PC-9 (cell line): ENCODE data around the gene NUDT16L1. TPM values are rescaled to one million over a fixed set of nuclear protein-coding genes. Genes with fewer than 3 reads are reported as not detected.

Source experiments
- BruUV-seq: library from RNA; stranded (reverse); fragments of 400-500 nt; replicated peaks from 2 replicates; lab custom pipeline; 2021; lab: Mats Ljungman, UMichigan
- CTCF ChIA-PET: fragments of 300-600 bp; sonication (Branson Sonifier 250); formaldehyde crosslinking; loops from one replicate; lab custom pipeline; 2022; ENCODE audit warnings: antibody characterized with exemption; lab: Charles Lee
- POLR2A ChIA-PET: fragments of 300-600 bp; sonication (Branson Sonifier 250); formaldehyde crosslinking; loops from one replicate; lab custom pipeline; 2022; ENCODE audit warnings: antibody characterized with exemption; ENCODE audit not compliant: unreplicated experiment; lab: Charles Lee
- DNase-seq, 2 experiments: peaks; one replicate each; pipeline versions ENCODE4 v3.0.0 to v3.0.0-alpha.2; 2015 to 2022; ENCODE audit warnings: mixed read lengths in 1 of 2
- H2AFZ ChIP-seq: fragments of 200-600 bp; sonication (generic); 2 replicates; pipeline ENCODE4 v1.8.1; 2017; ENCODE audit warnings: antibody characterized with exemption
- H3F3A ChIP-seq: fragments of 200-600 bp; sonication (generic); 2 replicates; pipeline ENCODE4 v1.8.1; 2017; ENCODE audit warnings: antibody characterized with exemption, mild to moderate bottlenecking, low read depth; ENCODE audit not compliant: insufficient read depth
- H3K27ac ChIP-seq: fragments of 200-600 bp; sonication (generic); 2 replicates; pipeline ENCODE4 v1.6.1; 2016; ENCODE audit warnings: mixed run types
- H3K27me3 ChIP-seq: fragments of 200-600 bp; sonication (generic); 2 replicates; pipeline ENCODE4 v1.6.1; 2016; ENCODE audit warnings: low read depth, mixed run types; ENCODE audit not compliant: insufficient read depth
- H3K36me3 ChIP-seq: fragments of 200-600 bp; sonication (generic); 2 replicates; pipeline ENCODE4 v1.6.1; 2016; ENCODE audit warnings: low read depth, mixed run types
- H3K4me1 ChIP-seq: fragments of 200-600 bp; sonication (generic); replicated peaks from 2 replicates; pipeline ENCODE4 v1.6.1; 2016; ENCODE audit warnings: mixed run types; ENCODE audit not compliant: insufficient read depth
- H3K4me2 ChIP-seq: fragments of 200-600 bp; sonication (generic); 2 replicates; pipeline ENCODE4 v1.6.1; 2017; ENCODE audit warnings: mixed run types
- H3K4me3 ChIP-seq: fragments of 200-600 bp; sonication (generic); 2 replicates; pipeline ENCODE4 v1.6.1; 2016; ENCODE audit warnings: mixed run types
- H3K79me2 ChIP-seq: fragments of 200-600 bp; sonication (generic); 2 replicates; pipeline ENCODE4 v1.6.1; 2017; ENCODE audit warnings: low read depth, mixed run types
- H3K9me2 ChIP-seq: fragments of 200-600 bp; sonication (generic); 2 replicates; pipeline ENCODE4 v1.8.1; 2017; ENCODE audit warnings: mild to moderate bottlenecking; ENCODE audit not compliant: insufficient read depth
- H3K9me3 ChIP-seq: fragments of 200-600 bp; sonication (generic); 2 replicates; pipeline ENCODE4 v1.8.1; 2016; ENCODE audit warnings: low read depth; ENCODE audit not compliant: insufficient read depth
- H4K20me1 ChIP-seq: fragments of 200-600 bp; sonication (generic); 2 replicates; pipeline ENCODE4 v1.8.1; 2017; ENCODE audit not compliant: insufficient read depth
- EZH2 ChIP-seq: fragments of 200-600 bp; sonication (generic); IDR thresholded peaks from 2 replicates; pipeline ENCODE4 v1.8.0; 2017; ENCODE audit warnings: antibody characterized with exemption, low read depth
- intact Hi-C: fragments of 100-400 bp; cut with micrococcal nuclease; formaldehyde crosslinking; loops from one replicate; pipeline ENCODE4 v1.10.0; 2022; ENCODE audit not compliant: unreplicated experiment
- total RNA-seq: library from RNA; stranded (reverse); gene quantifications from 2 replicates; pipeline ENCODE4 v1.2.3, GENCODE V29; 2021
- TF ChIP-seq, protein P1 (sequence below): fragments of 200-600 bp; sonication (generic); conservative IDR thresholded peaks from 2 replicates; pipeline ENCODE4 v1.6.1; 2017; ENCODE audit warnings: mixed run types, antibody characterized with exemption, mild to moderate bottlenecking, moderate library complexity

The NUDT16L1 gene
- total RNA-seq, 1 experiment from 2014 or later, result 25.7 TPM

DNA sequence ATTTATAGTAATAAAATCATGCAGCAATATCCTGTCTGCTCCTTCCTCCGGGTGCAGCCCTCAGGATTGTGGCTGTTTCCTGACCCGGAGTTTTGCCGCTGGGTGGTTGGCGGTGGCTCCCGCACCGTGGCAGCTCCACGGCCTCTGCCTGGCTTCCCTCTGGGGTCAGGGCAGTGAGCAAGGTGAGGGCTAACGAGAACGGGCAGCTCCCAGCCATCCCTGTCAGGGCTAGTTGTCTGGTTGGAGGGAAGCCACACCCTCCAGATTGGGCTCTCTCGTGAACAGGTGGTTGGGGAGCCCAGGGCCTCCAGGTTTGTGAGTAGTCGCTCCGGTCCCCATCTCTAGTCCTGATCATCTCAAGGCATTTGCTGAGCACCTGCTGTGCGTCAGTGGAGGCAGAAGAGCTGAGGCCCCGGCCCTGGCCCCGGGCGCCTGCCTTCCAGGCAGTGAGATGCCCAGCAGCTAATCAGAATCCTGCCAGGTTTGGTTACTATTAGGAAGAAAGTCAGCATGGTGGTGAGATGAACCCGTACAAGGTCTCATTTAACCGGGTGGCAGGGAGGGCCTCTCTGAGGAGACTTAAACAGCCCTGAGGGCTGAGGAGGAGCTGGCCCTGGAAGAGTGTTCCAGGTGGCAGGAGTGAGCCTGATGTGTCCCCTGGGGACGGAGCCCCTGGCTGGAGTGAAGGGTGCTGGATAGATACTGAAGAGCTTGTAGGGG is 2.3 kb upstream of the NUDT16L1 start:
- H3K9me2 ChIP-seq, result no peaks in the 10 kb centered on the region
- no peak overlapping the region for H3K27ac ChIP-seq
- intact Hi-C loops, result no loop called here
- DNase-seq, result no peak
- ChIA-PET POLR2A (no interaction called here), CTCF (no interaction called here)
- H3K4me3 ChIP-seq, result no peak overlapping the region
- BruUV-seq, result no TSS peak
- H2AFZ ChIP-seq, result no peak overlapping the region
- H4K20me1 ChIP-seq, result peaks cover 3% of the 10 kb centered on the region; the same call in 1 of the 2 replicates
- H3K36me3 ChIP-seq, result no peaks in the 10 kb centered on the region
- H3K79me2 ChIP-seq, result peaks cover 3% of the 10 kb centered on the region; the same call in 1 of the 2 replicates
- H3K4me1 ChIP-seq, result peaks cover 10% of the 10 kb centered on the region; the same call in 1 of the 2 replicates
- no peaks in the 10 kb centered on the region for H3K9me3 ChIP-seq
- no peaks in the 10 kb centered on the region for H3K27me3 ChIP-seq
- TF ChIP-seq EZH2, result no peak
- TF ChIP-seq, protein P1, sequence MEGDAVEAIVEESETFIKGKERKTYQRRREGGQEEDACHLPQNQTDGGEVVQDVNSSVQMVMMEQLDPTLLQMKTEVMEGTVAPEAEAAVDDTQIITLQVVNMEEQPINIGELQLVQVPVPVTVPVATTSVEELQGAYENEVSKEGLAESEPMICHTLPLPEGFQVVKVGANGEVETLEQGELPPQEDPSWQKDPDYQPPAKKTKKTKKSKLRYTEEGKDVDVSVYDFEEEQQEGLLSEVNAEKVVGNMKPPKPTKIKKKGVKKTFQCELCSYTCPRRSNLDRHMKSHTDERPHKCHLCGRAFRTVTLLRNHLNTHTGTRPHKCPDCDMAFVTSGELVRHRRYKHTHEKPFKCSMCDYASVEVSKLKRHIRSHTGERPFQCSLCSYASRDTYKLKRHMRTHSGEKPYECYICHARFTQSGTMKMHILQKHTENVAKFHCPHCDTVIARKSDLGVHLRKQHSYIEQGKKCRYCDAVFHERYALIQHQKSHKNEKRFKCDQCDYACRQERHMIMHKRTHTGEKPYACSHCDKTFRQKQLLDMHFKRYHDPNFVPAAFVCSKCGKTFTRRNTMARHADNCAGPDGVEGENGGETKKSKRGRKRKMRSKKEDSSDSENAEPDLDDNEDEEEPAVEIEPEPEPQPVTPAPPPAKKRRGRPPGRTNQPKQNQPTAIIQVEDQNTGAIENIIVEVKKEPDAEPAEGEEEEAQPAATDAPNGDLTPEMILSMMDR, result no peak
- H3K4me2 ChIP-seq, result no peak overlapping the region
- H3F3A ChIP-seq, result no peaks in the 10 kb centered on the region; the same call in 1 of the 2 replicates

DNA sequence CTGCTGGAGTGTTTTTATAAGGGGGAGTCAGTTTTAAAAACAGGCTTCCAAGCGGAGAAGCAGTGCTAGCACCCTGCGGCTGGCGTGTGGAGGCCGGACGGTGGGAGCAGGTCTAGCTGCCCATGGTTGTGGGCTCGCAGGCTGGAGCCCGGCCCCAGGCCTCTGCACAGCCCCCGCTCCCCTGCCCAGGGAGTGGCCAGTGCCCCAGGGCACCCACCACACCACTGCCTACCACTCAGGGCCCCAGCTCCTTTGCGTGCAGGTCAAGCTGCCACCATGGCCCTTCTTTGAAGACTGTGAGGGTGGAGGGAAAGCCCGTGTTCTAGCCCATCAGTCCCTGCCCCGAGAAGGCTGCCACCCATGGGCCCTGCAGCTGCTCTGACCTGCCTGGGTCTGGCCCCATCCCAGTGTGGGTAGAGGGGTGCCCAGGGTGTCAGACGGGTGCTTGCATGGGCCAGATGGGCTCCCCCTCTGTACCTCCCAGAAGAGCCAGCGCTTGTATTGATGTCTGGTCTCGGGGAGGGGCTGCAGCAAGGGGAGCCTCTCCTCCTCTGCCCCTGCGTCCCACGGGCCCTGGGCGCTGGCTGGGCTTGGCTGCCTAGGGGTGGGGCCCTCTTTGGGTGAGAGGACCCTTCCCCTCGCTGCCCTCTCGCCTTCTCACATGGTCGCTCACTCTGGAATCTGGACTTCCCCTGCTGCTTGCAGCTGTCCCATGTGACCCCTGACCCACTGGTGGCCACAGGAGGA is 1.5 kb upstream of the NUDT16L1 start:
- no peak overlapping the region for H3K27ac ChIP-seq
- no peak overlapping the region for H2AFZ ChIP-seq
- CTCF ChIA-PET, result no interaction called here
- BruUV-seq, result no TSS peak
- peaks cover 3% of the 10 kb centered on the region; the same call in 1 of the 2 replicates for H3K79me2 ChIP-seq
- peaks cover 10% of the 10 kb centered on the region; the same call in 1 of the 2 replicates for H3K4me1 ChIP-seq
- POLR2A ChIA-PET, result no interaction called here
- intact Hi-C loops, result no loop called here
- no peak for TF ChIP-seq EZH2
- TF ChIP-seq, protein P1, result no peak
- H4K20me1 ChIP-seq, result peaks cover 3% of the 10 kb centered on the region; the same call in 1 of the 2 replicates
- H3K4me2 ChIP-seq, result no peak overlapping the region
- H3K9me2 ChIP-seq, result no peaks in the 10 kb centered on the region
- no peaks in the 10 kb centered on the region for H3K27me3 ChIP-seq
- DNase-seq, result no peak
- H3F3A ChIP-seq, result no peaks in the 10 kb centered on the region; the same call in 1 of the 2 replicates
- H3K36me3 ChIP-seq, result no peaks in the 10 kb centered on the region
- H3K9me3 ChIP-seq, result no peaks in the 10 kb centered on the region
- H3K4me3 ChIP-seq, result no peak overlapping the region

DNA sequence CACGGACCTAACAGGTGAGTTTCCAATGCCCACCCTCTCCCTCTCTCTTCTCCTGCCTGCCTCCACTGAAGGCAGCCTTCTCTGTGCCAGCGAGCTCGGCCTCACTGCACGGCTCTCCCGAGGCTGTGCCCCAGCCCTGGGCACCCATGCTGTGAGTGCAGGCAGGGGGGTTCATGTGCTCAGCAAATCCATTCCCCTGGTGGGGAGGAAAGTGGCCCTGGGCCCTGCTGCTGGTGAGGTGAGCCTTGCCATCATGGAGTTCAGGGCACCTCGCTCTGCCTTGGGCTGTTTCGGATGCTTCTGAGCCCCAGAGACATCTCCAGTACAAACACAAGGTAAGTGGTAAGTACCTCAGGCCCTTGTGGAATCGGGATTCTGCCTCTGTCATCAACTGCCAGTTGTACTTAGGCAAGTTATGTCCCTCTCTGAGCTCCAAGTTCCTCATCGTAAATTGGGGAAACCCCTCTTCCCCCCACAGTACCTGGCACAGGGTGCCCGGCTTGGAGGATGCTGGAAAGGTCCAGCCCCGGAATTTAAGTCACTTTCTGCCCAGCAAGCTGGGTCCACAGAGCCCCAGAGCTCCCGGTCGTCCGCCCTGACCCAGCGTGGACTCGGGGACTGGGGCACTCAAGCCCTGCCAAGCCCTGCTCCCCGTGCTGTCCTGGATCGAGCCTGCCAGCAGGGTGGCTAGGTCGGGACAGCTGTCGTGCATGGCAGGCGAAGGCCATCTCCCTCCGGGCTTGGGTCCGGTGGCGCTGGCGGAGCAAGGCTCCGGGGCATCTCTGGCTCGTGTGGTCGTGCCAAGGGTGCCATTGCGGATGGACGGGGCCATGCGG is 684 bp upstream of the NUDT16L1 start:
- intact Hi-C loops, result no loop called here
- H3K36me3 ChIP-seq, result no peaks in the 10 kb centered on the region
- H3F3A ChIP-seq, result peaks cover 4% of the 10 kb centered on the region; the same call in 1 of the 2 replicates
- H3K4me2 ChIP-seq, result peak overlapping the region; percentile 69
- no peak for DNase-seq
- H3K9me2 ChIP-seq, result no peaks in the 10 kb centered on the region
- peak overlapping the region; percentile 90; the same call in 1 of the 2 replicates for H3K4me3 ChIP-seq
- H3K79me2 ChIP-seq, result peaks cover 3% of the 10 kb centered on the region; the same call in 1 of the 2 replicates
- no peaks in the 10 kb centered on the region for H3K27me3 ChIP-seq
- TSS peak; percentile 38 for BruUV-seq
- H3K9me3 ChIP-seq, result no peaks in the 10 kb centered on the region
- peaks cover 10% of the 10 kb centered on the region; the same call in 1 of the 2 replicates for H3K4me1 ChIP-seq
- H3K27ac ChIP-seq, result no peak overlapping the region
- H2AFZ ChIP-seq, result peak overlapping the region; percentile 61; the same call in 1 of the 2 replicates
- ChIA-PET CTCF (no interaction called here), POLR2A (interaction anchor here (0.5 to 0.7 kb wide), 2 partner anchors 76 to 244 kb away, joined by 3 read pairs; no protein-coding TSS in a partner anchor)
- no peak for TF ChIP-seq EZH2
- TF ChIP-seq, protein P1, result no peak
- peaks cover 3% of the 10 kb centered on the region; the same call in 1 of the 2 replicates for H4K20me1 ChIP-seq
